Neural cell (in vitro differentiated cells): ENCODE results near the gene KLF9. TPM values are rescaled to one million over a fixed set of nuclear protein-coding genes. Genes with fewer than 3 reads are reported as not detected.

ENCODE experiments used
- H2AFZ ChIP-seq: fragments of 200-600, 300-800 bp; sonication (generic), shearing (Covaris generic); 2 replicates; pipeline ENCODE4 v1.6.0; 2014; ENCODE audit warnings: low read depth, mild to moderate bottlenecking, antibody characterized with exemption, low read length, moderate library complexity
- H3F3A ChIP-seq: fragments of 200-600 bp; shearing (Covaris generic); 2 replicates; pipeline ENCODE4 v1.6.1; 2016; ENCODE audit warnings: mild to moderate bottlenecking, moderate library complexity, mixed read lengths, antibody characterized with exemption, low read length; ENCODE audit not compliant: insufficient read depth, poor library complexity, severe bottlenecking
- H3K27ac ChIP-seq: fragments of 200-600, 300-800 bp; sonication (generic), shearing (Covaris generic); 2 replicates; pipeline ENCODE4 v1.5.1; 2014; ENCODE audit warnings: mild to moderate bottlenecking, low read length, moderate library complexity
- H3K27me3 ChIP-seq: fragments of 300-800, 200-600 bp; sonication (generic), shearing (Covaris generic); 2 replicates; pipeline ENCODE4 v1.6.0; 2014; ENCODE audit warnings: mild to moderate bottlenecking, low read depth, low read length, moderate library complexity; ENCODE audit not compliant: insufficient read depth
- H3K36me3 ChIP-seq: fragments of 300-800, 200-600 bp; sonication (generic), shearing (Covaris generic); 2 replicates; pipeline ENCODE4 v1.5.1; 2014; ENCODE audit warnings: mild to moderate bottlenecking, antibody characterized with exemption, low read length, moderate library complexity; ENCODE audit not compliant: insufficient read depth
- H3K4me2 ChIP-seq: fragments of 300-800, 200-600 bp; sonication (generic), shearing (Covaris generic); 2 replicates; pipeline ENCODE4 v1.6.0; 2014; ENCODE audit warnings: mild to moderate bottlenecking, low read length
- H3K4me3 ChIP-seq: fragments of 300-800, 200-600 bp; sonication (generic), shearing (Covaris generic); 2 replicates; pipeline ENCODE4 v1.5.1; 2014; ENCODE audit warnings: mild to moderate bottlenecking, low read length, moderate library complexity
- H3K79me2 ChIP-seq: fragments of 200-600 bp; shearing (Covaris generic); replicated peaks from 2 replicates; pipeline ENCODE4 v1.6.0; 2014; ENCODE audit warnings: mild to moderate bottlenecking, low read length, moderate library complexity; ENCODE audit not compliant: insufficient read depth
- H3K9ac ChIP-seq: fragments of 300-800, 200-600 bp; sonication (generic), shearing (Covaris generic); 2 replicates; pipeline ENCODE4 v1.6.1; 2016; ENCODE audit warnings: mild to moderate bottlenecking, low read length, mixed read lengths
- H3K9me2 ChIP-seq: fragments of 200-600 bp; shearing (Covaris generic); 2 replicates; pipeline ENCODE4 v1.6.1; 2016; ENCODE audit warnings: mild to moderate bottlenecking, low read length, mixed read lengths; ENCODE audit not compliant: insufficient read depth
- H3K9me3 ChIP-seq: fragments of 200-600, 300-800 bp; sonication (generic), shearing (Covaris generic); 2 replicates; pipeline ENCODE4 v1.6.1; 2016; ENCODE audit warnings: mild to moderate bottlenecking, mixed run types, low read length, moderate library complexity, mixed read lengths
- H4K20me1 ChIP-seq: fragments of 200-600 bp; shearing (Covaris generic); 2 replicates; pipeline ENCODE4 v1.6.1; 2016; ENCODE audit warnings: mild to moderate bottlenecking, mixed run types; ENCODE audit not compliant: insufficient read depth
- EP300 ChIP-seq: fragments of 450-650 bp; conservative IDR thresholded peaks from 2 replicates; pipeline ENCODE4 v1.6.1; 2014; ENCODE audit warnings: antibody characterized with exemption, mild to moderate bottlenecking, moderate library complexity; ENCODE audit not compliant: poor library complexity, severe bottlenecking
- EZH2 ChIP-seq: fragments of 200-600, 300-800 bp; shearing (Covaris generic), sonication (generic); IDR thresholded peaks from 2 replicates; pipeline ENCODE4 v1.6.1; 2014; ENCODE audit warnings: antibody characterized with exemption, low read length, borderline replicate concordance, mild to moderate bottlenecking; ENCODE audit not compliant: insufficient read depth, poor library complexity, severe bottlenecking
- MXI1 ChIP-seq: fragments of 450-650 bp; conservative IDR thresholded peaks from 2 replicates; pipeline ENCODE4 v1.6.1; 2014; ENCODE audit warnings: antibody characterized with exemption, mild to moderate bottlenecking; ENCODE audit not compliant: poor library complexity, severe bottlenecking
- POLR2AphosphoS5 ChIP-seq: IDR thresholded peaks from 2 replicates; pipeline ENCODE4 v1.6.1; 2012
- RAD21 ChIP-seq: fragments of 450-650 bp; conservative IDR thresholded peaks from 2 replicates; pipeline ENCODE4 v1.6.1; 2014; ENCODE audit warnings: antibody characterized with exemption, mild to moderate bottlenecking, moderate library complexity
- SMC3 ChIP-seq: fragments of 450-650 bp; conservative IDR thresholded peaks from 2 replicates; pipeline ENCODE4 v1.6.1; 2014; ENCODE audit warnings: antibody characterized with exemption, mild to moderate bottlenecking, moderate library complexity; ENCODE audit not compliant: poor library complexity
- TAF1 ChIP-seq: IDR thresholded peaks from 2 replicates; pipeline ENCODE4 v1.6.1; 2012; ENCODE audit warnings: low read depth
- polyA plus RNA-seq: library from polyadenylated mRNA; depleted of rRNA; stranded (reverse); fragments of >200 nt; gene quantifications from 2 replicates; pipeline ENCODE4 v1.2.3, GENCODE V29; 2014
- TF ChIP-seq, protein P1 (sequence below): IDR thresholded peaks from 2 replicates; pipeline ENCODE4 v1.6.1; 2012; ENCODE audit warnings: borderline replicate concordance
- TF ChIP-seq, protein P2 (sequence below): fragments of 450-650 bp; IDR thresholded peaks from 2 replicates; pipeline ENCODE4 v1.5.1; 2014; ENCODE audit warnings: antibody characterized with exemption, mild to moderate bottlenecking, moderate library complexity; ENCODE audit not compliant: poor library complexity, severe bottlenecking

Gene KLF9
- polyA plus RNA-seq, 1 donor from 2014 or later = 0.11 TPM

DNA sequence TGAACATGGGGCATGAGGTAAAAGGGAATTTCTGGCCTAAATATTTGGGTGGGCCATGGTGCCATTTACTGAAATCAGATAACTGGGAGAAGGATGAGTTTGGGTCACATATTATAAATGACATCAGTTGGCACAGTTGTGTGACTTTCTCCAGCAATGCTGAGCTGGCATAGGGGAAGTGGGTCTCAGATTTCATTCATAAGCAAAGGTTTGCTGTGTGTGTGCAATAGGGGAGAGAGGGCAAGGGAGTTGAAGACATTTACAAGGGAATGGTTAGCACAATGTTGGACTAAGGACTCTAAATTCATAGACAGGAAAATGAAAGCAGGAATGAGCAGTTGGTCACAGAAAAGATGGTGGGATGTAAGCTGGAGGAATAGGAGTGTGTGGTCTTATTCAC is 47.8 kb upstream of the KLF9 start:
- H3K4me3 ChIP-seq = no peak overlapping the region
- H3K9ac ChIP-seq = no peak overlapping the region
- no peak overlapping the region for H3K27ac ChIP-seq
- TF ChIP-seq POLR2AphosphoS5 (no peak), EZH2 (no peak)
- TF ChIP-seq, protein P1, sequence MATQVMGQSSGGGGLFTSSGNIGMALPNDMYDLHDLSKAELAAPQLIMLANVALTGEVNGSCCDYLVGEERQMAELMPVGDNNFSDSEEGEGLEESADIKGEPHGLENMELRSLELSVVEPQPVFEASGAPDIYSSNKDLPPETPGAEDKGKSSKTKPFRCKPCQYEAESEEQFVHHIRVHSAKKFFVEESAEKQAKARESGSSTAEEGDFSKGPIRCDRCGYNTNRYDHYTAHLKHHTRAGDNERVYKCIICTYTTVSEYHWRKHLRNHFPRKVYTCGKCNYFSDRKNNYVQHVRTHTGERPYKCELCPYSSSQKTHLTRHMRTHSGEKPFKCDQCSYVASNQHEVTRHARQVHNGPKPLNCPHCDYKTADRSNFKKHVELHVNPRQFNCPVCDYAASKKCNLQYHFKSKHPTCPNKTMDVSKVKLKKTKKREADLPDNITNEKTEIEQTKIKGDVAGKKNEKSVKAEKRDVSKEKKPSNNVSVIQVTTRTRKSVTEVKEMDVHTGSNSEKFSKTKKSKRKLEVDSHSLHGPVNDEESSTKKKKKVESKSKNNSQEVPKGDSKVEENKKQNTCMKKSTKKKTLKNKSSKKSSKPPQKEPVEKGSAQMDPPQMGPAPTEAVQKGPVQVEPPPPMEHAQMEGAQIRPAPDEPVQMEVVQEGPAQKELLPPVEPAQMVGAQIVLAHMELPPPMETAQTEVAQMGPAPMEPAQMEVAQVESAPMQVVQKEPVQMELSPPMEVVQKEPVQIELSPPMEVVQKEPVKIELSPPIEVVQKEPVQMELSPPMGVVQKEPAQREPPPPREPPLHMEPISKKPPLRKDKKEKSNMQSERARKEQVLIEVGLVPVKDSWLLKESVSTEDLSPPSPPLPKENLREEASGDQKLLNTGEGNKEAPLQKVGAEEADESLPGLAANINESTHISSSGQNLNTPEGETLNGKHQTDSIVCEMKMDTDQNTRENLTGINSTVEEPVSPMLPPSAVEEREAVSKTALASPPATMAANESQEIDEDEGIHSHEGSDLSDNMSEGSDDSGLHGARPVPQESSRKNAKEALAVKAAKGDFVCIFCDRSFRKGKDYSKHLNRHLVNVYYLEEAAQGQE = no peak
- no peaks in the 10 kb centered on the region for H3F3A ChIP-seq
- H4K20me1 ChIP-seq = no peaks in the 10 kb centered on the region
- no peaks in the 10 kb centered on the region for H3K9me3 ChIP-seq
- no peaks in the 10 kb centered on the region for H3K36me3 ChIP-seq
- no peaks in the 10 kb centered on the region for H3K27me3 ChIP-seq
- no peak overlapping the region for H2AFZ ChIP-seq
- H3K9me2 ChIP-seq = no peaks in the 10 kb centered on the region
- no peak overlapping the region for H3K4me2 ChIP-seq
- no peaks in the 10 kb centered on the region for H3K79me2 ChIP-seq

DNA sequence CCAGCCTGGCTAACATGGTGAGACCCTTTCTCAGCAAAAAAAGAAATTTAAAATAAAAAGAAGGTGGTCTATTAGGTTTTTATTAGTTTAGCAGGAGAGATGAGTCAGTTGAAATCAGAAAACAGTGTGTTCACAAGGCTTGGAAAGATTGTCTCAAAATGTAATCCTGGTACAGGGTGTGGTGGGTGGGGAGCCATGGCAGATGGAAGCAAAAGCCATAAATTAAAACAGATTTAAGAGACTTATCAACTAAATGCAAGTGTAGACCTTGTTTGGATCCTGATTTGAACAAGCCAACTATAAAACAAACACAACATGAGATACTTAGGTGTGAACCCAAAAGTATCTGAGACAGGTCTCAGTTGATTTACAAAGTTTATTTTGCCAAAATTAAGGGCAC is 42.8 kb upstream of the KLF9 start:
- Histone ChIP-seq H3K4me2 (no peak overlapping the region), H3K27ac (no peak overlapping the region), H3K9me2 (no peaks in the 10 kb centered on the region), H2AFZ (no peak overlapping the region), H3K36me3 (no peaks in the 10 kb centered on the region), H3F3A (no peaks in the 10 kb centered on the region), H4K20me1 (no peaks in the 10 kb centered on the region), H3K9ac (no peak overlapping the region), H3K9me3 (no peaks in the 10 kb centered on the region), H3K27me3 (no peaks in the 10 kb centered on the region), H3K4me3 (no peak overlapping the region), H3K79me2 (no peaks in the 10 kb centered on the region)
- TF ChIP-seq EZH2 (no peak), MXI1 (no peak), POLR2AphosphoS5 (no peak), SMC3 (no peak), TAF1 (no peak), RAD21 (no peak), EP300 (no peak)
- TF ChIP-seq, protein P2, sequence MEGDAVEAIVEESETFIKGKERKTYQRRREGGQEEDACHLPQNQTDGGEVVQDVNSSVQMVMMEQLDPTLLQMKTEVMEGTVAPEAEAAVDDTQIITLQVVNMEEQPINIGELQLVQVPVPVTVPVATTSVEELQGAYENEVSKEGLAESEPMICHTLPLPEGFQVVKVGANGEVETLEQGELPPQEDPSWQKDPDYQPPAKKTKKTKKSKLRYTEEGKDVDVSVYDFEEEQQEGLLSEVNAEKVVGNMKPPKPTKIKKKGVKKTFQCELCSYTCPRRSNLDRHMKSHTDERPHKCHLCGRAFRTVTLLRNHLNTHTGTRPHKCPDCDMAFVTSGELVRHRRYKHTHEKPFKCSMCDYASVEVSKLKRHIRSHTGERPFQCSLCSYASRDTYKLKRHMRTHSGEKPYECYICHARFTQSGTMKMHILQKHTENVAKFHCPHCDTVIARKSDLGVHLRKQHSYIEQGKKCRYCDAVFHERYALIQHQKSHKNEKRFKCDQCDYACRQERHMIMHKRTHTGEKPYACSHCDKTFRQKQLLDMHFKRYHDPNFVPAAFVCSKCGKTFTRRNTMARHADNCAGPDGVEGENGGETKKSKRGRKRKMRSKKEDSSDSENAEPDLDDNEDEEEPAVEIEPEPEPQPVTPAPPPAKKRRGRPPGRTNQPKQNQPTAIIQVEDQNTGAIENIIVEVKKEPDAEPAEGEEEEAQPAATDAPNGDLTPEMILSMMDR = no peak
- TF ChIP-seq, protein P1 = no peak
